ENCODE data around the gene CRACR2A. TPM values are rescaled to one million over a fixed set of nuclear protein-coding genes. Genes with fewer than 3 reads are reported as not detected.

Gene CRACR2A
- total RNA-seq, 2 experiments from 2014 or later = 28.2 to 31.1 TPM

DNA sequence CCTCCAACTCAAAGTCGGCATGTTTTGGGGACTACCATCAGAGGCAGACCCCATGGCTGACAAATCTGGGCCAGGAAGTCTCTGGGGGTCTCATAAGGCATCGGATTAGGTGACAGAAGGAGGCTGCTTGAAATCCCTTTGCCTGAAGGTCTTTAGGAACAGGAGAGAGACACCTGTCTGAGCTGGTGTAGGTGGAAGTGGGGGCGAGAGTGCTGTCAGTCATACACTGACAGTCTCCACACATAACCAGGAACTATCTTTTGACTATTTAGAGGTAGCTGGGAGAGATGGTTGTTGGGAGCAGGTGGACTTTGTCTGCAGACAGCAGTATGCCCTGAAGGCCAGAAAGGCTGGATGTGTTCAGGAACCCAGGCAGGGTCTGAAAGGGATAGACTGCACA lies 163.2 kb downstream of the CRACR2A start:
- intact Hi-C loops (cut with micrococcal nuclease; ENCODE audit: unreplicated experiment) = no loop called here
- H3K4me1 ChIP-seq (ENCODE audit: insufficient read depth, low read length, poor library complexity, severe bottlenecking) = no peaks in the 10 kb centered on the region
- no peak for DNase-seq (ENCODE audit: low spot score)
- no peaks in the 10 kb centered on the region for H4K20me1 ChIP-seq (ENCODE audit: insufficient read depth, low read length)
- H3K27ac ChIP-seq (ENCODE audit: low read depth, low read length, poor library complexity, severe bottlenecking) = no peak overlapping the region
- H2AFZ ChIP-seq (ENCODE audit: low read length) = no peak overlapping the region
- no peaks in the 10 kb centered on the region for H3K79me2 ChIP-seq (ENCODE audit: insufficient read depth, low read depth, low read length)
- no TSS peak for BruUV-seq (replicated peaks)
- H3K9me3 ChIP-seq (ENCODE audit: low read length) = no peaks in the 10 kb centered on the region
- H3K9me2 ChIP-seq (ENCODE audit: insufficient read depth, low read length) = no peaks in the 10 kb centered on the region
- POLR2A ChIA-PET = interaction anchor here (0.9 kb wide), 1 partner anchor 32 kb away, joined by 5 read pairs; no protein-coding TSS in a partner anchor
- no peaks in the 10 kb centered on the region for H3K36me3 ChIP-seq (ENCODE audit: insufficient read depth, low read length)
- TF ChIP-seq EZH2phosphoT487 (IDR thresholded peaks at IDR 0.05; ENCODE audit: borderline replicate concordance, low read depth, low read length) = no peak
- TF ChIP-seq, protein P1, sequence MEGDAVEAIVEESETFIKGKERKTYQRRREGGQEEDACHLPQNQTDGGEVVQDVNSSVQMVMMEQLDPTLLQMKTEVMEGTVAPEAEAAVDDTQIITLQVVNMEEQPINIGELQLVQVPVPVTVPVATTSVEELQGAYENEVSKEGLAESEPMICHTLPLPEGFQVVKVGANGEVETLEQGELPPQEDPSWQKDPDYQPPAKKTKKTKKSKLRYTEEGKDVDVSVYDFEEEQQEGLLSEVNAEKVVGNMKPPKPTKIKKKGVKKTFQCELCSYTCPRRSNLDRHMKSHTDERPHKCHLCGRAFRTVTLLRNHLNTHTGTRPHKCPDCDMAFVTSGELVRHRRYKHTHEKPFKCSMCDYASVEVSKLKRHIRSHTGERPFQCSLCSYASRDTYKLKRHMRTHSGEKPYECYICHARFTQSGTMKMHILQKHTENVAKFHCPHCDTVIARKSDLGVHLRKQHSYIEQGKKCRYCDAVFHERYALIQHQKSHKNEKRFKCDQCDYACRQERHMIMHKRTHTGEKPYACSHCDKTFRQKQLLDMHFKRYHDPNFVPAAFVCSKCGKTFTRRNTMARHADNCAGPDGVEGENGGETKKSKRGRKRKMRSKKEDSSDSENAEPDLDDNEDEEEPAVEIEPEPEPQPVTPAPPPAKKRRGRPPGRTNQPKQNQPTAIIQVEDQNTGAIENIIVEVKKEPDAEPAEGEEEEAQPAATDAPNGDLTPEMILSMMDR (conservative IDR thresholded peaks at IDR 0.05; ENCODE audit: low read length) = no peak
- H3K4me2 ChIP-seq (ENCODE audit: low read length) = no peak overlapping the region
- CTCF ChIA-PET (ENCODE audit: unreplicated experiment) = no interaction called here
- H3K4me3 ChIP-seq (ENCODE audit: low read depth, low read length, poor library complexity, severe bottlenecking) = no peak overlapping the region

DNA sequence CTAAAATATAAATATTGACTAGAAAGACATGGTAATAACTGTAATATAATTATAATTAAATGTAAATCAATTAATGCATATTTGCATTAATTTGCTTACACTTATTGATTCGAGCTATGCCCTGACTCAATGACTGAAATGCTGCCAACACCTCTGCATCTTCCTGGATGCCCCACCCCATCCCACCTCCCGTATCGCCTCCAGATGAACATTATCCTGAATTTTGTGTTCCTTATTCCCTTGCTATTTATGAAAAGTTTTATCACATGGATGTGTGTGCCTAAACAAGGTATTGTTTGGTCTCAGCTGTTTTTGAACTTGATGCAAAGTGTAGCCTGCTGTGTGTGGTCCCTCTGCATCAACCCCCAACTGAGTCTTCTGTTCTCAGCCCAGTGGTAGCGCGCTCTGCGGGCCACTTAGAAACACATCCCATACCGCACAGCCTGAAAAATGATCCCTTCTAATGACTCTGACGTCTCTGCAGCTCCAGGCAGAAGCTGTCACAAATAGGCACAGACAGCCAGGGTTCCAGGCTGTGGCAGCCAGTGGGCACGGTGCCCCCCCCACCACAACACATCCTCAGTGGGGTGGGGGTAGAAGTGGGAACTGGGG lies 165.4 kb downstream of the CRACR2A start:
- Histone ChIP-seq H3K4me1 (ENCODE audit: insufficient read depth, low read length, poor library complexity, severe bottlenecking) (no peaks in the 10 kb centered on the region), H3K9me2 (ENCODE audit: insufficient read depth, low read length) (no peaks in the 10 kb centered on the region), H3K4me3 (ENCODE audit: low read depth, low read length, poor library complexity, severe bottlenecking) (no peak overlapping the region), H3K79me2 (ENCODE audit: insufficient read depth, low read depth, low read length) (no peaks in the 10 kb centered on the region), H3K4me2 (ENCODE audit: low read length) (no peak overlapping the region), H4K20me1 (ENCODE audit: insufficient read depth, low read length) (no peaks in the 10 kb centered on the region), H3K27ac (ENCODE audit: low read depth, low read length, poor library complexity, severe bottlenecking) (no peak overlapping the region), H2AFZ (ENCODE audit: low read length) (no peak overlapping the region), H3K9me3 (ENCODE audit: low read length) (no peaks in the 10 kb centered on the region), H3K36me3 (ENCODE audit: insufficient read depth, low read length) (no peaks in the 10 kb centered on the region)
- no TSS peak for BruUV-seq (replicated peaks)
- DNase-seq (ENCODE audit: low spot score) = no peak
- CTCF ChIA-PET (ENCODE audit: unreplicated experiment) = no interaction called here
- no peak for TF ChIP-seq EZH2phosphoT487 (IDR thresholded peaks at IDR 0.05; ENCODE audit: borderline replicate concordance, low read depth, low read length)
- TF ChIP-seq, protein P1 (conservative IDR thresholded peaks at IDR 0.05; ENCODE audit: low read length) = no peak
- POLR2A ChIA-PET = no interaction called here
- intact Hi-C loops (cut with micrococcal nuclease; ENCODE audit: unreplicated experiment) = no loop called here

DNA sequence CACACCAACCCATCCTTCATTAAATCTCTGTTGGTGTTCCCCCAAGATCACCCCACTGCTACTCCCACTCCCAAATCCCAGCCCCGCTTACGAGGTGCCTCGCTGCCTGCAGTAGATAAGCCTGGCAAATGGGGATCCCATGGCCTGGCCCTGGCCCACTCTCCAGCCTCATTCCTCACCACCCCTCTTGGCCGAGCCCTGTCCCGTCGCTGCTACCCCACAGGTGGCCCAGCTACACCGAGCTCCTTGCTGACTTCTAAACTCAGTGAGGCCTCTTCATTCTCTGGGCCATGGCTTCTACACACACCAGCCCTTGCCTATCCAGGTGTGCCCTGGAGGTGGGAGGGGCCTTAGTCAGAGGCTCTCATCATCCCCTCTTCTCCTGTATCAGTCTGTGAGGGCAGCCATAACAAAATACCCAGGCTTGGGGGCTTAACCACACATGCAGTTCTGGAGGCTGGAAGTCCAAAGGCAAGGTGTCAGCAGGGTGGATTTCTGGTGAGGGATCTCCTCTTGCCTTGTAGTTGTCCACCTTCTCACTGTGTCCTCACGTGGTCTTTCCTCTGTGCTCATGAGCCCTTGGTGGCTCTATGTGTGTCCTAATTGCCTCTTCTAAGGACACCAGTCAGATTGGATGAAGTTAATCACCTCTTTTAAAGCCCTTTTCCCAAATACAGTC lies 169.1 kb downstream of the CRACR2A start:
- POLR2A ChIA-PET = interaction anchor here (0.5 kb wide), 1 partner anchor 148 kb away, joined by 4 read pairs; no protein-coding TSS in a partner anchor
- H3K4me2 ChIP-seq (ENCODE audit: low read length) = no peak overlapping the region
- H3K9me2 ChIP-seq (ENCODE audit: insufficient read depth, low read length) = no peaks in the 10 kb centered on the region
- H3K4me1 ChIP-seq (ENCODE audit: insufficient read depth, low read length, poor library complexity, severe bottlenecking) = no peaks in the 10 kb centered on the region
- H3K36me3 ChIP-seq (ENCODE audit: insufficient read depth, low read length) = no peaks in the 10 kb centered on the region
- H3K27ac ChIP-seq (ENCODE audit: low read depth, low read length, poor library complexity, severe bottlenecking) = no peak overlapping the region
- no peaks in the 10 kb centered on the region for H4K20me1 ChIP-seq (ENCODE audit: insufficient read depth, low read length)
- no peak overlapping the region for H2AFZ ChIP-seq (ENCODE audit: low read length)
- no peak for TF ChIP-seq EZH2phosphoT487 (IDR thresholded peaks at IDR 0.05; ENCODE audit: borderline replicate concordance, low read depth, low read length)
- TF ChIP-seq, protein P1 (conservative IDR thresholded peaks at IDR 0.05; ENCODE audit: low read length) = no peak
- BruUV-seq (replicated peaks) = no TSS peak
- H3K79me2 ChIP-seq (ENCODE audit: insufficient read depth, low read depth, low read length) = no peaks in the 10 kb centered on the region
- CTCF ChIA-PET (ENCODE audit: unreplicated experiment) = interaction anchor here (0.5 kb wide), 1 partner anchor 7 kb away, joined by 4 read pairs; no protein-coding TSS in a partner anchor
- no peak for DNase-seq (ENCODE audit: low spot score)
- no peaks in the 10 kb centered on the region for H3K9me3 ChIP-seq (ENCODE audit: low read length)
- intact Hi-C loops (cut with micrococcal nuclease; ENCODE audit: unreplicated experiment) = no loop called here
- no peak overlapping the region for H3K4me3 ChIP-seq (ENCODE audit: low read depth, low read length, poor library complexity, severe bottlenecking)
